Neutrophil (primary cell): Measurements from ENCODE around the gene CASP6.
A peak's percentile ranks its signal among the peaks of the same experiment; 100 is the strongest.

Experiments used
- H3K27ac ChIP-seq: fragments of 200-600 bp; sonication (generic); 2 replicates; pipeline ENCODE4 v1.5.1; 2016; ENCODE audit warnings: mild to moderate bottlenecking, moderate library complexity
- H3K27me3 ChIP-seq: fragments of 200-600 bp; sonication (generic); 2 replicates; pipeline ENCODE4 v1.6.0; 2016; ENCODE audit warnings: mild to moderate bottlenecking
- H3K36me3 ChIP-seq: fragments of 200-600 bp; sonication (generic); 2 replicates; pipeline ENCODE4 v1.5.1; 2017
- H3K4me1 ChIP-seq, 2 experiments: fragments of 200-600 bp in 1 of 2; sonication (generic) in 1 of 2; 1 replicate in 1 of 2; 2 replicates in 1 of 2; pipeline versions ENCODE4 v1.5.1 to v1.6.1; 2013 to 2016; ENCODE audit warnings: low read depth in 1 of 2, low read length in 1 of 2, mild to moderate bottlenecking in 1 of 2, moderate library complexity in 1 of 2; ENCODE audit not compliant: control insufficient read depth in 1 of 2, insufficient read depth in 1 of 2
- H3K4me3 ChIP-seq, 2 experiments: fragments of 200-600 bp in 1 of 2; sonication (generic) in 1 of 2; 1 replicate in 1 of 2; 2 replicates in 1 of 2; pipeline ENCODE4 v1.5.1; 2013 to 2016; ENCODE audit warnings: low read depth in 1 of 2, low read length in 1 of 2, mild to moderate bottlenecking in 1 of 2, moderate library complexity in 1 of 2
- H3K9me3 ChIP-seq: fragments of 200-600 bp; sonication (generic); 2 replicates; pipeline ENCODE4 v1.5.1; 2016
- TF ChIP-seq, protein P1 (sequence below): fragments of 200-600 bp; sonication (generic); IDR thresholded peaks from 2 replicates; pipeline ENCODE4 v1.5.1; 2016; ENCODE audit warnings: antibody characterized with exemption

CASP6 gene

GRCh38 chr4:109735566-109736365 lies 32.5 kb upstream of the CASP6 start:
- no peaks in the 10 kb centered on the region for H3K9me3 ChIP-seq
- peaks cover 9% of the 10 kb centered on the region for H3K27me3 ChIP-seq
- H3K4me1 ChIP-seq: no peaks in the 10 kb centered on the region
- TF ChIP-seq, protein P1, sequence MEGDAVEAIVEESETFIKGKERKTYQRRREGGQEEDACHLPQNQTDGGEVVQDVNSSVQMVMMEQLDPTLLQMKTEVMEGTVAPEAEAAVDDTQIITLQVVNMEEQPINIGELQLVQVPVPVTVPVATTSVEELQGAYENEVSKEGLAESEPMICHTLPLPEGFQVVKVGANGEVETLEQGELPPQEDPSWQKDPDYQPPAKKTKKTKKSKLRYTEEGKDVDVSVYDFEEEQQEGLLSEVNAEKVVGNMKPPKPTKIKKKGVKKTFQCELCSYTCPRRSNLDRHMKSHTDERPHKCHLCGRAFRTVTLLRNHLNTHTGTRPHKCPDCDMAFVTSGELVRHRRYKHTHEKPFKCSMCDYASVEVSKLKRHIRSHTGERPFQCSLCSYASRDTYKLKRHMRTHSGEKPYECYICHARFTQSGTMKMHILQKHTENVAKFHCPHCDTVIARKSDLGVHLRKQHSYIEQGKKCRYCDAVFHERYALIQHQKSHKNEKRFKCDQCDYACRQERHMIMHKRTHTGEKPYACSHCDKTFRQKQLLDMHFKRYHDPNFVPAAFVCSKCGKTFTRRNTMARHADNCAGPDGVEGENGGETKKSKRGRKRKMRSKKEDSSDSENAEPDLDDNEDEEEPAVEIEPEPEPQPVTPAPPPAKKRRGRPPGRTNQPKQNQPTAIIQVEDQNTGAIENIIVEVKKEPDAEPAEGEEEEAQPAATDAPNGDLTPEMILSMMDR: no peak
- H3K36me3 ChIP-seq: no peaks in the 10 kb centered on the region
- H3K27ac ChIP-seq: no peak overlapping the region
- H3K4me3 ChIP-seq: no peak overlapping the region

GRCh38 chr4:109733728-109734127 lies 30.5 kb upstream of the CASP6 start:
- no peak overlapping the region for H3K27ac ChIP-seq
- H3K27me3 ChIP-seq: peaks cover 21% of the 10 kb centered on the region
- H3K4me1 ChIP-seq: peaks cover 14 to 15% of the 10 kb centered on the region in 2 experiments
- no peaks in the 10 kb centered on the region for H3K9me3 ChIP-seq
- TF ChIP-seq, protein P1: no peak
- no peaks in the 10 kb centered on the region for H3K36me3 ChIP-seq
- no peak overlapping the region for H3K4me3 ChIP-seq

GRCh38 chr4:109730619-109731545 lies 27.6 kb upstream of the CASP6 start:
- Histone ChIP-seq H3K4me1 (peaks cover 15 to 17% of the 10 kb centered on the region in 2 experiments), H3K9me3 (no peaks in the 10 kb centered on the region), H3K27me3 (peaks cover 29% of the 10 kb centered on the region), H3K4me3 (peak overlapping the region; percentile 76 to 83), H3K27ac (peak overlapping the region; percentile 59), H3K36me3 (no peaks in the 10 kb centered on the region)
- TF ChIP-seq, protein P1: no peak

DNA sequence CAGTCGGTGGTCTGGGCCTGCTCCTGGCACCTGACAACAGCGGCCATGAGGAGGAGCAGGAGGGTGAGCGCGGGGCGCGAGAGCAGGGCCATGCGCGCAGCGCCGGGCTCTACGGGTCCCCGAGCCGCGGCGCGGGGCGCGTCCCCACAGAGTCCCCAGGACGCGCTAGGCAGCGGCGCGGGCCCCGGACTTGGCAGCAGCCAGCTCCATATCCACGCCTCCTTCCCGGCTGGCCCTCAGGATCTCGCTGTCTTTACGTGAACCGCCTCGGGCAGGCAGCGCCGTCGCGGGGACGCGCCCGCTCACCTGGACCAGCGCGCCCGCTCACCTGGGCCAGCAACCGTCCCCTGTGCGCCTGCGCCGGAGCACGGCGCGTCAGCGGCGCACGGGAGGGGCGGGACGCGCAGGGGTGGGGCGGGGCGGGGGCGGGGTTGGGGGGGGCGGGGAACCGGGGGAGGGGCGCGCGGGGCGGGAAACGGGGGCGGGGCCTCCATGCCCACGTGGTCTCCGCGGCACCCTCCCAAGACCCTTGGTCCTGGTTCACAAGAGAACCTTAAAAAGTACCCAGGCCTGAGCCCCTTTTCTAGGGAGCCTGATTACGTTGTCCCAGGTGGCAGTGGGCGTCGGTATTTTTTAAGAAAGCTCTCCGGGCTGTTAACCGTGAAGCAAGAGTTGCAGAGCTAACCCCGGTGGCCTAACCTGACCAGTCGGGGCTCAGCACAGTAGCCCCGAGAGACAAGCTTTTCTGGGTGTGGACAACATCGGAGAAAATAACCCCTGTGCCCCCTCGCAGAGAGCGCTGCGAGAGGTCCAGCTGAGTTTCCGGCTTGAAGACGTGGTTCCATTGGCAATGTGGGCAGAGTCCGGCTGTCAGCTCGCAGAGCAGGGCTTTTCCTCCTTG lies 26.7 kb upstream of the CASP6 start, which contains the start of gene PLA2G12A:
Gene PLA2G12A (minus strand): TSS at position 353 of the 901 bp plus-strand sequence. CDS start 261 bp downstream, at position 92.
- Histone ChIP-seq H3K36me3 (no peaks in the 10 kb centered on the region), H3K4me3 (peak within 1 kb of the TSS; percentile 76 to 83), H3K27ac (peak within 1 kb of the TSS; percentile 59), H3K9me3 (no peaks in the 10 kb centered on the region), H3K27me3 (peaks cover 29% of the 10 kb centered on the region), H3K4me1 (peaks cover 15 to 17% of the 10 kb centered on the region in 2 experiments)
- TF ChIP-seq, protein P1: no peak
